Measurements from ENCODE around the gene VTI1A. TPM values are rescaled to one million over a fixed set of nuclear protein-coding genes. Genes with fewer than 3 reads are reported as not detected.

Gene VTI1A
- total RNA-seq, 2 donors from 2014 or later: 34.1 to 38.6 TPM

- Histone ChIP-seq H3K27ac (peak overlapping the region; percentile 82), H3K4me3 (no peak overlapping the region), H3K27me3 (no peaks in the 10 kb centered on the region), H3K9me3 (no peaks in the 10 kb centered on the region), H3K4me1 (peaks cover 4% of the 10 kb centered on the region), H3K36me3 (no peaks in the 10 kb centered on the region), H3K9ac (ENCODE audit: low read depth in 2 of 2, low read length in 2 of 2) (peak overlapping the region in 1 of 2 donors; percentile 66)
- intact Hi-C loops (cut with DNase I): no loop called here
- peak; percentile 67 for DNase-seq
- no peak for TF ChIP-seq CTCF (IDR thresholded peaks at IDR 0.05)
Measured at GRCh38 chr10:112792487-112793201, 345.6 kb downstream of the VTI1A start.

GRCh38 chr10:112793202-112793921, 346.3 kb downstream of the VTI1A start:
- intact Hi-C loops (cut with DNase I): no loop called here
- DNase-seq: peak; percentile 72
- peaks cover 4% of the 10 kb centered on the region for H3K4me1 ChIP-seq
- no peak overlapping the region for H3K4me3 ChIP-seq
- H3K9me3 ChIP-seq: no peaks in the 10 kb centered on the region
- peak overlapping the region; percentile 82 for H3K27ac ChIP-seq
- no peaks in the 10 kb centered on the region for H3K36me3 ChIP-seq
- peak overlapping the region in 1 of 2 donors; percentile 66 for H3K9ac ChIP-seq (ENCODE audit: low read depth in 2 of 2, low read length in 2 of 2)
- no peak for TF ChIP-seq CTCF (IDR thresholded peaks at IDR 0.05)
- no peaks in the 10 kb centered on the region for H3K27me3 ChIP-seq

- TF ChIP-seq CTCF (IDR thresholded peaks at IDR 0.05): no peak
- H3K4me3 ChIP-seq: no peak overlapping the region
- H3K9me3 ChIP-seq: no peaks in the 10 kb centered on the region
- no peak for DNase-seq
- peak overlapping the region; percentile 82 for H3K27ac ChIP-seq
- no peaks in the 10 kb centered on the region for H3K27me3 ChIP-seq
- peaks cover 4% of the 10 kb centered on the region for H3K4me1 ChIP-seq
- H3K9ac ChIP-seq (ENCODE audit: low read depth in 2 of 2, low read length in 2 of 2): no peak overlapping the region
- intact Hi-C loops (cut with DNase I): no loop called here
- no peaks in the 10 kb centered on the region for H3K36me3 ChIP-seq
Measured at GRCh38 chr10:112794201-112794600, 347.2 kb downstream of the VTI1A start.

- no peak for DNase-seq
- Histone ChIP-seq H3K9me3 (no peaks in the 10 kb centered on the region), H3K4me1 (peaks cover 4% of the 10 kb centered on the region), H3K36me3 (no peaks in the 10 kb centered on the region), H3K9ac (ENCODE audit: low read depth in 2 of 2, low read length in 2 of 2) (no peak overlapping the region), H3K27ac (no peak overlapping the region), H3K4me3 (no peak overlapping the region), H3K27me3 (no peaks in the 10 kb centered on the region)
- no peak for TF ChIP-seq CTCF (IDR thresholded peaks at IDR 0.05)
- intact Hi-C loops (cut with DNase I): no loop called here
Measured at GRCh38 chr10:112795067-112795466, 348.1 kb downstream of the VTI1A start.

- Histone ChIP-seq H3K27ac (no peak overlapping the region), H3K27me3 (no peaks in the 10 kb centered on the region), H3K9ac (ENCODE audit: low read depth in 2 of 2, low read length in 2 of 2) (no peak overlapping the region), H3K4me3 (no peak overlapping the region), H3K36me3 (no peaks in the 10 kb centered on the region), H3K9me3 (no peaks in the 10 kb centered on the region), H3K4me1 (peaks cover 4% of the 10 kb centered on the region)
- intact Hi-C loops (cut with DNase I): no loop called here
- no peak for DNase-seq
- no peak for TF ChIP-seq CTCF (IDR thresholded peaks at IDR 0.05)
Measured at GRCh38 chr10:112797197-112797596, 350.2 kb downstream of the VTI1A start.
